ENCODE measurements around the gene LSM6.

DNA sequence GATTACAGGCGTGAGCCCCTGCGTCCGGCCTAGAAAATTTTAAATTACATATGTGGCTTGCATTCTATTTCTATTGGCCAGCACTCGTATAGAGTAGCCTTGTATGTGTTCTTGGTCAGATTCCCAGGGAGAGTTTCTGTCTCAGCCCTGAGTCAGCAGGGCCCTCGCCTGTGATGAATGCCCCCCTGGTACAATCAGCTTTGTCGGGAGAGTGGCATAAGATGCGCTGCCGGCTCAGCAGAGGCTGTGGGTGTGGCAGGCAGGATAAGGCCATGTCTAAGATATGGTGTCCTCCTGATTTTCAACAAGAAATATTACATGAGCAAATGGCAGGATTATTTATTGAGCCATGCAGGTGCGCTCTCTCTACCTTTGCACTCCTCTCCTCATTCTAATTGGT is 37.3 kb downstream of the LSM6 start:
- TF ChIP-seq, protein P1, sequence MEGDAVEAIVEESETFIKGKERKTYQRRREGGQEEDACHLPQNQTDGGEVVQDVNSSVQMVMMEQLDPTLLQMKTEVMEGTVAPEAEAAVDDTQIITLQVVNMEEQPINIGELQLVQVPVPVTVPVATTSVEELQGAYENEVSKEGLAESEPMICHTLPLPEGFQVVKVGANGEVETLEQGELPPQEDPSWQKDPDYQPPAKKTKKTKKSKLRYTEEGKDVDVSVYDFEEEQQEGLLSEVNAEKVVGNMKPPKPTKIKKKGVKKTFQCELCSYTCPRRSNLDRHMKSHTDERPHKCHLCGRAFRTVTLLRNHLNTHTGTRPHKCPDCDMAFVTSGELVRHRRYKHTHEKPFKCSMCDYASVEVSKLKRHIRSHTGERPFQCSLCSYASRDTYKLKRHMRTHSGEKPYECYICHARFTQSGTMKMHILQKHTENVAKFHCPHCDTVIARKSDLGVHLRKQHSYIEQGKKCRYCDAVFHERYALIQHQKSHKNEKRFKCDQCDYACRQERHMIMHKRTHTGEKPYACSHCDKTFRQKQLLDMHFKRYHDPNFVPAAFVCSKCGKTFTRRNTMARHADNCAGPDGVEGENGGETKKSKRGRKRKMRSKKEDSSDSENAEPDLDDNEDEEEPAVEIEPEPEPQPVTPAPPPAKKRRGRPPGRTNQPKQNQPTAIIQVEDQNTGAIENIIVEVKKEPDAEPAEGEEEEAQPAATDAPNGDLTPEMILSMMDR (IDR thresholded peaks at IDR 0.05): no peak
- TF ChIP-seq POLR2A (IDR thresholded peaks at IDR 0.05) (no peak), EP300 (IDR thresholded peaks at IDR 0.05) (no peak)
